DND-41 (cell line): ENCODE measurements around the gene RAB4B.
"Not testable (repeated sequence)": the region's sequence is repeated elsewhere in the genome, so short reads cannot be mapped to it uniquely, and the experiment has no call there.

Experiments
- ATAC-seq: fragments of 200-7000 bp; cut with Tn5 transposase; 3 replicates; pipeline ENCODE4 v1.9.1; 2021; ENCODE audit warnings: low read depth; ENCODE audit not compliant: insufficient read depth
- DNase-seq: peaks from one replicate; pipeline ENCODE4 v3.0.0-alpha.2; 2020
- H2AFZ ChIP-seq: 2 replicates; pipeline ENCODE4 v1.6.0; 2012; ENCODE audit warnings: low read depth, low read length
- H3K27ac ChIP-seq: 2 replicates; pipeline ENCODE4 v1.5.1; 2012; ENCODE audit warnings: low read length, inconsistent platforms
- H3K27me3 ChIP-seq: fragments of 200-600 bp; sonication (generic); 2 replicates; pipeline ENCODE4 v1.6.0; 2012; ENCODE audit warnings: low read length, mild to moderate bottlenecking, inconsistent platforms; ENCODE audit not compliant: insufficient read depth, poor library complexity
- H3K36me3 ChIP-seq: 2 replicates; pipeline ENCODE4 v1.5.1; 2012; ENCODE audit warnings: low read length, inconsistent platforms; ENCODE audit not compliant: insufficient read depth
- H3K4me1 ChIP-seq: 2 replicates; pipeline ENCODE4 v1.5.1; 2012; ENCODE audit warnings: mild to moderate bottlenecking, low read length; ENCODE audit not compliant: insufficient read depth
- H3K4me2 ChIP-seq: 2 replicates; pipeline ENCODE4 v1.6.0; 2012; ENCODE audit warnings: mild to moderate bottlenecking, moderate library complexity, low read length, inconsistent platforms; ENCODE audit not compliant: insufficient read depth
- H3K4me3 ChIP-seq, 2 experiments: fragments of 200-600 bp in 1 of 2; shearing (Covaris generic) in 1 of 2; 2 replicates each; pipeline ENCODE4 v1.5.1; 2012 to 2016; ENCODE audit warnings: inconsistent platforms in 2 of 2, low read length in 2 of 2, mild to moderate bottlenecking in 2 of 2, low read depth in 1 of 2, moderate library complexity in 1 of 2
- H3K79me2 ChIP-seq: 2 replicates; pipeline ENCODE4 v1.6.0; 2012; ENCODE audit warnings: low read length, inconsistent platforms; ENCODE audit not compliant: insufficient read depth
- H3K9ac ChIP-seq: 2 replicates; pipeline ENCODE4 v1.6.0; 2012; ENCODE audit warnings: low read depth, mild to moderate bottlenecking, inconsistent platforms, low read length, moderate library complexity
- H3K9me3 ChIP-seq: 2 replicates; pipeline ENCODE4 v1.5.1; 2012; ENCODE audit warnings: low read length, moderate library complexity, mild to moderate bottlenecking, inconsistent platforms; ENCODE audit not compliant: insufficient read depth, severe bottlenecking
- H4K20me1 ChIP-seq: 2 replicates; pipeline ENCODE4 v1.6.0; 2012; ENCODE audit warnings: low read length; ENCODE audit not compliant: insufficient read depth
- CTCF ChIP-seq: IDR thresholded peaks from 2 replicates; pipeline ENCODE4 v1.5.1; 2012; ENCODE audit warnings: borderline replicate concordance, low read length, moderate library complexity, mild to moderate bottlenecking; ENCODE audit not compliant: poor library complexity, severe bottlenecking; ENCODE audit errors: extremely low read depth
- EZH2 ChIP-seq: IDR thresholded peaks from 3 replicates; pipeline ENCODE4 v1.6.1; 2012; ENCODE audit warnings: borderline replicate concordance, low read depth, mild to moderate bottlenecking, moderate library complexity, low read length, inconsistent platforms; ENCODE audit not compliant: severe bottlenecking

The RAB4B gene

DNA sequence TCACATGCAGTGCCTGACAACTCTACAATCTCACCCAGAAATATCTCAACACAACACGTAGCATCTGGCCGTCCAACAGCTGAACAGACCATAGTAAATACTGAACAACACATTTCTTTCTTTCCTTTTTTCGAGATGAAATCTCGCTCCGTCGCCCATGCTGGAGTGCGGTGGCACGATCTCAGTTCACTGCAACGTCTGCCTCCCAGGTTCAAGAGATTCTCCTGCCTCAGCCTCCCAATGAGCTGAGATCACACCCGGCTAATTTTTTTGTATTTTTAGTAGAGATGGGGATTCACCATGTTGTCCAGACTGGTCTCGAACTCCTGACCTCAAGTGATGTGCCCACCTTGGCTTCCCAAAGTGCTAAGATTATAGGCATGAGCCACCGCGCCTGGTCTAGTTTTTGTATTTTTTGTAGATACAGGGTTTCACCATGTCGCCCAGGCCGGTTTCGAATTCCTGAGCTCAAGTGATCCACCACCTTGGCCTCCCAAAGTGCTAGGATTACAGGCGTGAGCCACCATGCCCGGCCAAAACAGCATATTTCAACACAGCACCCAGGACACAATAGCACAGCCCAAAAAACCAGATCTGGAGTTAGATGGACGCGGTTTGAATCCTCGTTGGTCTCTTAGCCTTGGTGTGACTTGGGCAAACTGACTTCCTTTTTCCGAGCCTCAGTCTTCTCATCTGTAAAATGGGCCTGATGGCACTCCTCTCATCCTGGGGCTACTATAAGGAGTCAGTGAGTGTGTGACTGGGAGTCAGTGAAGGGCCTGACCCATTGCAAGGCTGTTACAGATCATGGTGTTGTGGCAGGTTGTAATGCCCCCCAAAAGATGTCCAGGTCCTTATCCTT lies 49.6 kb downstream of the RAB4B start:
- TF ChIP-seq EZH2, result no peak
- no peak for TF ChIP-seq CTCF
- H3K4me3 ChIP-seq, result no peak overlapping the region
- DNase-seq, result no peak
- no peaks in the 10 kb centered on the region for H3K4me1 ChIP-seq
- H3K4me2 ChIP-seq, result no peak overlapping the region
- no peak overlapping the region for H3K27ac ChIP-seq
- no peaks in the 10 kb centered on the region for H3K9me3 ChIP-seq
- H2AFZ ChIP-seq, result no peak overlapping the region
- no peaks in the 10 kb centered on the region for H3K79me2 ChIP-seq
- no peak overlapping the region for H3K9ac ChIP-seq
- no peaks in the 10 kb centered on the region for H4K20me1 ChIP-seq
- H3K27me3 ChIP-seq, result no peaks in the 10 kb centered on the region
- peaks cover 8% of the 10 kb centered on the region; the same call in 1 of the 2 replicates for H3K36me3 ChIP-seq
- ATAC-seq, result no peak

GRCh38 chr19:40829205-40829604 lies 51.2 kb downstream of the RAB4B start:
- Histone ChIP-seq H3K9ac (no peak overlapping the region), H3K4me1 (no peaks in the 10 kb centered on the region), H3K36me3 (peaks cover 8% of the 10 kb centered on the region; the same call in 1 of the 2 replicates), H3K4me2 (no peak overlapping the region), H3K27ac (no peak overlapping the region), H4K20me1 (no peaks in the 10 kb centered on the region), H3K4me3 (no peak overlapping the region), H3K27me3 (no peaks in the 10 kb centered on the region), H3K79me2 (no peaks in the 10 kb centered on the region), H3K9me3 (no peaks in the 10 kb centered on the region), H2AFZ (no peak overlapping the region)
- no peak for DNase-seq
- TF ChIP-seq EZH2 (no peak), CTCF (no peak)
- ATAC-seq, result no peak

- DNase-seq, H3K4me3 ChIP-seq, ATAC-seq, H3K9ac ChIP-seq, H3K27me3 ChIP-seq, H3K79me2 ChIP-seq, H3K27ac ChIP-seq, H3K36me3 ChIP-seq, H3K4me2 ChIP-seq, H3K9me3 ChIP-seq, H4K20me1 ChIP-seq, H3K4me1 ChIP-seq, H2AFZ ChIP-seq: not testable (repeated sequence)
Measured at GRCh38 chr19:40830741-40831140, 52.7 kb downstream of the RAB4B start.

- no peaks in the 10 kb centered on the region for H3K27me3 ChIP-seq
- no peaks in the 10 kb centered on the region for H3K9me3 ChIP-seq
- no peak overlapping the region for H3K9ac ChIP-seq
- DNase-seq (no peak), ATAC-seq (no peak)
- no peaks in the 10 kb centered on the region for H3K79me2 ChIP-seq
- no peak overlapping the region for H3K4me3 ChIP-seq
- no peaks in the 10 kb centered on the region for H4K20me1 ChIP-seq
- H2AFZ ChIP-seq, result no peak overlapping the region
- H3K4me1 ChIP-seq, result no peaks in the 10 kb centered on the region
- H3K4me2 ChIP-seq, result no peak overlapping the region
- peaks cover 6% of the 10 kb centered on the region; the same call in 1 of the 2 replicates for H3K36me3 ChIP-seq
- no peak overlapping the region for H3K27ac ChIP-seq
- no peak for TF ChIP-seq CTCF
- TF ChIP-seq EZH2, result no peak
Measured at GRCh38 chr19:40831502-40832430, 53.7 kb downstream of the RAB4B start.

GRCh38 chr19:40832431-40832790 lies 54.4 kb downstream of the RAB4B start:
- not testable (repeated sequence) for H3K9ac ChIP-seq, H3K79me2 ChIP-seq, H3K4me3 ChIP-seq, H3K4me1 ChIP-seq, H3K27ac ChIP-seq, ATAC-seq, DNase-seq, H3K36me3 ChIP-seq, H3K4me2 ChIP-seq, H2AFZ ChIP-seq, H3K27me3 ChIP-seq, H4K20me1 ChIP-seq, H3K9me3 ChIP-seq
